ENCODE measurements around the gene PCDHGA3.
"Not testable (repeated sequence)": the region's sequence is repeated elsewhere in the genome, so short reads cannot be mapped to it uniquely, and the experiment has no call there.

Gene PCDHGA3

GRCh38 chr5:141384471-141385267 lies 41.0 kb downstream of the PCDHGA3 start:
- TF ChIP-seq ZNF488 (tag by site-specific recombination; IDR thresholded peaks at IDR 0.05) (no peak), ZNF350 (tag by site-specific recombination; IDR thresholded peaks at IDR 0.05) (no peak), ZSCAN23 (tag by site-specific recombination; IDR thresholded peaks at IDR 0.05) (no peak), REST (tag by site-specific recombination; IDR thresholded peaks at IDR 0.05) (peak; percentile 64; the same call in 1 of the 2 replicates), ZNF132 (tag by site-specific recombination; IDR thresholded peaks at IDR 0.05; ENCODE audit: borderline replicate concordance) (no peak)

GRCh38 chr5:141387557-141388311 lies 44.1 kb downstream of the PCDHGA3 start, which contains the start of gene PCDHGB4:
Gene PCDHGB4 (plus strand): TSS chr5:141387698. CDS start chr5:141387885, 187 bp downstream.
- H3K9me3 ChIP-seq (ENCODE audit: control insufficient read depth, insufficient read depth, low read depth, low read length); H3K4me3 ChIP-seq (ENCODE audit: low read depth, low read length); POLR2A ChIA-PET; H3K36me3 ChIP-seq (ENCODE audit: control insufficient read depth in 2 of 2, insufficient read depth in 1 of 2, low read length in 2 of 2); H3K4me1 ChIP-seq (ENCODE audit: control insufficient read depth, insufficient read depth, low read length); H3K27ac ChIP-seq (ENCODE audit: extremely low read depth, low read depth, low read length): not testable (repeated sequence)
- CTCF ChIA-PET: interaction anchor here (0.6 to 2.0 kb wide), 5 partner anchors 9 to 176 kb away, joined by 3 to 5 read pairs (median 4); partner anchors contain the start of gene PCDHGB3

More at GRCh38 chr5:141384471-141385267, 41.0 kb downstream of the PCDHGA3 start:
- POLR2A ChIA-PET: no interaction called here
- Histone ChIP-seq H3K36me3 (ENCODE audit: control insufficient read depth in 2 of 2, insufficient read depth in 1 of 2, low read length in 2 of 2) (no peaks in the 10 kb centered on the region), H3K4me1 (ENCODE audit: control insufficient read depth, insufficient read depth, low read length) (no peaks in the 10 kb centered on the region), H3K27ac (ENCODE audit: extremely low read depth, low read depth, low read length) (no peak overlapping the region), H3K9me3 (ENCODE audit: control insufficient read depth, insufficient read depth, low read depth, low read length) (no peaks in the 10 kb centered on the region), H3K4me3 (ENCODE audit: low read depth, low read length) (no peak overlapping the region)
- CTCF ChIA-PET: no interaction called here

- TF ChIP-seq ZNF654 (tag by site-specific recombination; IDR thresholded peaks at IDR 0.05; ENCODE audit: low read depth) (no peak), ZNF341 (tag by site-specific recombination; IDR thresholded peaks at IDR 0.05; ENCODE audit: low read depth) (no peak), ZNF174 (tag by site-specific recombination; IDR thresholded peaks at IDR 0.05) (no peak), TRIM28 (IDR thresholded peaks at IDR 0.05; ENCODE audit: borderline replicate concordance, low read length) (no peak), ZNF530 (tag by site-specific recombination; IDR thresholded peaks at IDR 0.05; ENCODE audit: low read depth) (no peak), ZSCAN16 (tag by site-specific recombination; IDR thresholded peaks at IDR 0.05) (no peak), TCF7L2 (IDR thresholded peaks at IDR 0.05; ENCODE audit: borderline replicate concordance, low read depth, low read length) (no peak), ZNF658 (tag by site-specific recombination; IDR thresholded peaks at IDR 0.05) (no peak), ZNF354C (tag by site-specific recombination; IDR thresholded peaks at IDR 0.05; ENCODE audit: borderline replicate concordance, low read depth) (no peak), KLF9 (tag by site-specific recombination; IDR thresholded peaks at IDR 0.05; ENCODE audit: low read depth) (no peak), ZNF18 (tag by site-specific recombination; IDR thresholded peaks at IDR 0.05) (no peak)
- Histone ChIP-seq H3K4me3 (ENCODE audit: low read depth, low read length) (no peak overlapping the region), H3K36me3 (ENCODE audit: control insufficient read depth in 2 of 2, insufficient read depth in 1 of 2, low read length in 2 of 2) (no peaks in the 10 kb centered on the region), H3K27ac (ENCODE audit: extremely low read depth, low read depth, low read length) (no peak overlapping the region), H3K9me3 (ENCODE audit: control insufficient read depth, insufficient read depth, low read depth, low read length) (no peaks in the 10 kb centered on the region), H3K4me1 (ENCODE audit: control insufficient read depth, insufficient read depth, low read length) (no peaks in the 10 kb centered on the region)
- ChIA-PET POLR2A (no interaction called here), CTCF (interaction anchor here (0.6 to 1.4 kb wide), 2 partner anchors 30 to 113 kb away, joined by 3 to 4 read pairs; no protein-coding TSS in a partner anchor)
Measured at GRCh38 chr5:141388661-141389060, 45.0 kb downstream of the PCDHGA3 start.

Data from HEK293 (cell line).